Neural cell (in vitro differentiated cells): ENCODE results near the gene NGDN. TPM values are rescaled to one million over a fixed set of nuclear protein-coding genes. Genes with fewer than 3 reads are reported as not detected.

Experiments used
- H2AFZ ChIP-seq: fragments of 200-600, 300-800 bp; sonication (generic), shearing (Covaris generic); 2 replicates; pipeline ENCODE4 v1.6.0; 2014; ENCODE audit warnings: low read depth, mild to moderate bottlenecking, antibody characterized with exemption, low read length, moderate library complexity
- H3F3A ChIP-seq: fragments of 200-600 bp; shearing (Covaris generic); 2 replicates; pipeline ENCODE4 v1.6.1; 2016; ENCODE audit warnings: mild to moderate bottlenecking, moderate library complexity, mixed read lengths, antibody characterized with exemption, low read length; ENCODE audit not compliant: insufficient read depth, poor library complexity, severe bottlenecking
- H3K27ac ChIP-seq: fragments of 200-600, 300-800 bp; sonication (generic), shearing (Covaris generic); 2 replicates; pipeline ENCODE4 v1.5.1; 2014; ENCODE audit warnings: mild to moderate bottlenecking, low read length, moderate library complexity
- H3K27me3 ChIP-seq: fragments of 300-800, 200-600 bp; sonication (generic), shearing (Covaris generic); 2 replicates; pipeline ENCODE4 v1.6.0; 2014; ENCODE audit warnings: mild to moderate bottlenecking, low read depth, low read length, moderate library complexity; ENCODE audit not compliant: insufficient read depth
- H3K36me3 ChIP-seq: fragments of 300-800, 200-600 bp; sonication (generic), shearing (Covaris generic); 2 replicates; pipeline ENCODE4 v1.5.1; 2014; ENCODE audit warnings: mild to moderate bottlenecking, antibody characterized with exemption, low read length, moderate library complexity; ENCODE audit not compliant: insufficient read depth
- H3K4me2 ChIP-seq: fragments of 300-800, 200-600 bp; sonication (generic), shearing (Covaris generic); 2 replicates; pipeline ENCODE4 v1.6.0; 2014; ENCODE audit warnings: mild to moderate bottlenecking, low read length
- H3K4me3 ChIP-seq: fragments of 300-800, 200-600 bp; sonication (generic), shearing (Covaris generic); 2 replicates; pipeline ENCODE4 v1.5.1; 2014; ENCODE audit warnings: mild to moderate bottlenecking, low read length, moderate library complexity
- H3K79me2 ChIP-seq: fragments of 200-600 bp; shearing (Covaris generic); replicated peaks from 2 replicates; pipeline ENCODE4 v1.6.0; 2014; ENCODE audit warnings: mild to moderate bottlenecking, low read length, moderate library complexity; ENCODE audit not compliant: insufficient read depth
- H3K9ac ChIP-seq: fragments of 300-800, 200-600 bp; sonication (generic), shearing (Covaris generic); 2 replicates; pipeline ENCODE4 v1.6.1; 2016; ENCODE audit warnings: mild to moderate bottlenecking, low read length, mixed read lengths
- H3K9me2 ChIP-seq: fragments of 200-600 bp; shearing (Covaris generic); 2 replicates; pipeline ENCODE4 v1.6.1; 2016; ENCODE audit warnings: mild to moderate bottlenecking, low read length, mixed read lengths; ENCODE audit not compliant: insufficient read depth
- H3K9me3 ChIP-seq: fragments of 200-600, 300-800 bp; sonication (generic), shearing (Covaris generic); 2 replicates; pipeline ENCODE4 v1.6.1; 2016; ENCODE audit warnings: mild to moderate bottlenecking, mixed run types, low read length, moderate library complexity, mixed read lengths
- H4K20me1 ChIP-seq: fragments of 200-600 bp; shearing (Covaris generic); 2 replicates; pipeline ENCODE4 v1.6.1; 2016; ENCODE audit warnings: mild to moderate bottlenecking, mixed run types; ENCODE audit not compliant: insufficient read depth
- CTCF ChIP-seq: fragments of 450-650 bp; IDR thresholded peaks from 2 replicates; pipeline ENCODE4 v1.5.1; 2014; ENCODE audit warnings: antibody characterized with exemption, mild to moderate bottlenecking, moderate library complexity; ENCODE audit not compliant: poor library complexity, severe bottlenecking
- EP300 ChIP-seq: fragments of 450-650 bp; conservative IDR thresholded peaks from 2 replicates; pipeline ENCODE4 v1.6.1; 2014; ENCODE audit warnings: antibody characterized with exemption, mild to moderate bottlenecking, moderate library complexity; ENCODE audit not compliant: poor library complexity, severe bottlenecking
- EZH2 ChIP-seq: fragments of 200-600, 300-800 bp; shearing (Covaris generic), sonication (generic); IDR thresholded peaks from 2 replicates; pipeline ENCODE4 v1.6.1; 2014; ENCODE audit warnings: antibody characterized with exemption, low read length, borderline replicate concordance, mild to moderate bottlenecking; ENCODE audit not compliant: insufficient read depth, poor library complexity, severe bottlenecking
- MXI1 ChIP-seq: fragments of 450-650 bp; conservative IDR thresholded peaks from 2 replicates; pipeline ENCODE4 v1.6.1; 2014; ENCODE audit warnings: antibody characterized with exemption, mild to moderate bottlenecking; ENCODE audit not compliant: poor library complexity, severe bottlenecking
- POLR2AphosphoS5 ChIP-seq: IDR thresholded peaks from 2 replicates; pipeline ENCODE4 v1.6.1; 2012
- RAD21 ChIP-seq: fragments of 450-650 bp; conservative IDR thresholded peaks from 2 replicates; pipeline ENCODE4 v1.6.1; 2014; ENCODE audit warnings: antibody characterized with exemption, mild to moderate bottlenecking, moderate library complexity
- REST ChIP-seq: IDR thresholded peaks from 2 replicates; pipeline ENCODE4 v1.6.1; 2012; ENCODE audit warnings: borderline replicate concordance
- SMC3 ChIP-seq: fragments of 450-650 bp; conservative IDR thresholded peaks from 2 replicates; pipeline ENCODE4 v1.6.1; 2014; ENCODE audit warnings: antibody characterized with exemption, mild to moderate bottlenecking, moderate library complexity; ENCODE audit not compliant: poor library complexity
- TAF1 ChIP-seq: IDR thresholded peaks from 2 replicates; pipeline ENCODE4 v1.6.1; 2012; ENCODE audit warnings: low read depth
- polyA plus RNA-seq: library from polyadenylated mRNA; depleted of rRNA; stranded (reverse); fragments of >200 nt; gene quantifications from 2 replicates; pipeline ENCODE4 v1.2.3, GENCODE V29; 2014

Gene NGDN
- polyA plus RNA-seq, 1 donor from 2014 or later = 137 TPM

GRCh38 chr14:23460960-23461359, 8.5 kb upstream of the NGDN start:
- Histone ChIP-seq H3F3A (no peaks in the 10 kb centered on the region), H3K27ac (no peak overlapping the region), H3K4me2 (no peak overlapping the region), H3K36me3 (no peaks in the 10 kb centered on the region), H3K9me2 (no peaks in the 10 kb centered on the region), H3K9me3 (no peaks in the 10 kb centered on the region), H3K27me3 (no peaks in the 10 kb centered on the region), H3K4me3 (no peak overlapping the region), H3K9ac (no peak overlapping the region), H2AFZ (no peak overlapping the region), H4K20me1 (no peaks in the 10 kb centered on the region), H3K79me2 (no peaks in the 10 kb centered on the region)
- TF ChIP-seq REST (no peak), SMC3 (no peak), RAD21 (no peak), EP300 (no peak)

GRCh38 chr14:23464700-23465099, 4.8 kb upstream of the NGDN start:
- peaks cover 5% of the 10 kb centered on the region for H3F3A ChIP-seq
- no peak overlapping the region for H3K4me3 ChIP-seq
- no peaks in the 10 kb centered on the region for H3K36me3 ChIP-seq
- peaks cover 2% of the 10 kb centered on the region for H3K79me2 ChIP-seq
- H3K27ac ChIP-seq = no peak overlapping the region
- H2AFZ ChIP-seq = no peak overlapping the region
- no peaks in the 10 kb centered on the region for H3K27me3 ChIP-seq
- no peak overlapping the region for H3K9ac ChIP-seq
- TF ChIP-seq TAF1 = no peak
- TF ChIP-seq EP300 = no peak
- no peak for TF ChIP-seq EZH2
- TF ChIP-seq RAD21 = no peak
- TF ChIP-seq SMC3 = no peak
- no peaks in the 10 kb centered on the region for H3K9me2 ChIP-seq
- no peaks in the 10 kb centered on the region for H4K20me1 ChIP-seq
- H3K4me2 ChIP-seq = no peak overlapping the region
- no peaks in the 10 kb centered on the region for H3K9me3 ChIP-seq

- Histone ChIP-seq H3K27me3 (no peaks in the 10 kb centered on the region), H3F3A (peaks cover 5% of the 10 kb centered on the region), H4K20me1 (no peaks in the 10 kb centered on the region), H3K4me2 (no peak overlapping the region), H3K36me3 (no peaks in the 10 kb centered on the region), H3K9me2 (no peaks in the 10 kb centered on the region), H3K27ac (no peak overlapping the region), H3K4me3 (no peak overlapping the region), H3K9me3 (no peaks in the 10 kb centered on the region), H2AFZ (no peak overlapping the region), H3K79me2 (peaks cover 7% of the 10 kb centered on the region), H3K9ac (no peak overlapping the region)
- TF ChIP-seq SMC3 (no peak), EP300 (no peak), MXI1 (no peak), TAF1 (no peak), POLR2AphosphoS5 (no peak), RAD21 (no peak), EZH2 (no peak), CTCF (no peak), REST (no peak)
Measured at GRCh38 chr14:23465261-23465660, 4.2 kb upstream of the NGDN start.
